HG03460 (cell line): ENCODE results near the gene TXNRD2.
"Not testable (repeated sequence)": the region's sequence is repeated elsewhere in the genome, so short reads cannot be mapped to it uniquely, and the experiment has no call there.

Experiments used
- ATAC-seq: cut with Tn5 transposase; IDR thresholded peaks from one replicate; pipeline ENCODE4 v1.9.1; 2021; ENCODE audit not compliant: unreplicated experiment

The TXNRD2 gene

GRCh38 chr22:19890502-19891316 lies 50.9 kb downstream of the TXNRD2 start:
- ATAC-seq, result no peak

GRCh38 chr22:19889951-19890350 lies 51.7 kb downstream of the TXNRD2 start:
- no peak for ATAC-seq

- ATAC-seq, result no peak
Measured at GRCh38 chr22:19888131-19888746, 53.4 kb downstream of the TXNRD2 start.

- ATAC-seq, result no peak
Measured at GRCh38 chr22:19887256-19887985, 54.2 kb downstream of the TXNRD2 start.

GRCh38 chr22:19886605-19887255 lies 54.9 kb downstream of the TXNRD2 start:
- ATAC-seq, result no peak

- no peak for ATAC-seq
Measured at GRCh38 chr22:19885841-19886592, 55.6 kb downstream of the TXNRD2 start.

- no peak for ATAC-seq
Measured at GRCh38 chr22:19884954-19885751, 56.5 kb downstream of the TXNRD2 start.

DNA sequence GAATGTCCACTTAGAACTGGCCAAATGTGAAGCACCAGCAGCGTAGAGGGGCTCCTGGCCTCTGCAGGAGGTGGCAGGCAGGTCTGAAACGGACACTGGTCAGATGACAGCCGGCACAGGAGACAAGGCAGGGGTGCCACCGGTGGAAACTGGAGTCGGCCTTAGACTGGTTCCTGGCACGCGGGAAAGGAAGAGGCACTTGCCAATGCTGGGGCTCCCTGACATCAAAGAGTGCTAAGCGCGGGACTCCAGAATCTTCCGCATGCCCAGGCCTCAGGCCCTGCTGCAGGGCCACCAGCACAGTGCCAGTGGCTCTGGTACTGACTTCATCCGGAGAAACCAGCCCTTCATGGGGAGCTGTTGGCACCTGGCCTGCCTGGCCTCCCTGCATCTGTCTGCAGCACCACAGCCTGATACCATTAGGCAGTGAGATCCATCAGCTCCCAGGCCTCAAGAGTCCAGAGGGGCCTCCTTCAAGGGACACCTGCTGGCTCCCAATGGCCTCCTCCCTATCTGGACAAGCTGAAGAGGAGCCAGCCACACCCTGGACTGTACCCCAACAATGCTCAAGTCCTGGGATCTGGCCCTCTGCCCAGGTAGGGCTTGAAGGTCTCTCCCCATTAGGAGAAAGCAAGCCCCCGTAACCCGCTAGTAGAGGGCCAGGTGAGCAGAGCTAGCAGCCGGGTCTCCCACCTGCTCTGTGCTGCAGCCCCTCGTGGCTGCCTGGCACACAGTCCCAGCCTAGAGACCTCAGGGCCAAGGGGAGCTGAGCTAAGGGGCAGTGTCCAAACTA lies 57.3 kb downstream of the TXNRD2 start:
- ATAC-seq, result no peak

GRCh38 chr22:19883446-19883845 lies 58.2 kb downstream of the TXNRD2 start:
- ATAC-seq, result not testable (repeated sequence)

DNA sequence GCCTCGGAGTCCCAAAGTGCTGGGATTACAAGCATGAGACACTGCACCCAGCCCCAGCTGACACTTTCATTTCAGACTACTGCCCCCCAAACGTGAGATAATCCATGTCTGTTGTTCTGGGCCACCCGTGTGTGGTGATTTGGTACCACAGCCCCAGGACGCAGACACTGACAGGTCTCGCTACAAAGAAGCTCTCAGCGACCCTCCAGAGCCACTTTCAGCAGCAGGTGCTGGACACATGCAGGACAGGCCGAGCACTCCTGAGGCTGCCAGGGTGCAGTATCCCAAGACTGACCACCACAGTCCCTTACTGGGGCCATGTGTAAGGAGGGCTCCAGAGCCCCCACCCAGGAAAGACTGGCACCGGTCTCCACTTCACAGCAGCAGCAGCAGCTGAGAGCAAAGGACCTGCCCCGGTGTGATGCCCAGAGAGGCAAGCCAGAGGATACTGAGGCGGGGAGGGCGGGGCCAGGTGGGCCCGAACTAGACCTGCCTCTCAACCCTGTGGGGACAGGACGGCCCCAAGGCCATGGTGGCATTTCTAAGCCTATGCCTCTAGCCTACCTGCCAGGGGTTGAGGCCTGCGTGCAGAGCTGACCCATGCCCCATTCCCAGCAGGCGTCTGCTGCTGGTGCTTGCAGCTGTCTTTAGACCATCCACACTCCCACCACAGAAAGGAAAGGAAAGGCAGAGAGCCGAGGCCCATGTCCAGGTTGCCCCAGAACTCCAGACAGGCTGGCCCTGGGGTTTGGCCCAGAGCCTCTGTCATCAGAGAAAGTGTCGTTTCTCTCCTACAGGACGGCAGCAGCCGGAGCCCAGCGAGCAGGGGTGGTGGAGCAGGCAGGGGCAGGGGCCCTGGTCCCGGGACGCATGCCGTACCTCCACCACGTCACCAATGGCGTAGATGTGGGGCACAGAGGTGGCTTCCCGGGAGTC lies 58.9 kb downstream of the TXNRD2 start:
- no peak for ATAC-seq

DNA sequence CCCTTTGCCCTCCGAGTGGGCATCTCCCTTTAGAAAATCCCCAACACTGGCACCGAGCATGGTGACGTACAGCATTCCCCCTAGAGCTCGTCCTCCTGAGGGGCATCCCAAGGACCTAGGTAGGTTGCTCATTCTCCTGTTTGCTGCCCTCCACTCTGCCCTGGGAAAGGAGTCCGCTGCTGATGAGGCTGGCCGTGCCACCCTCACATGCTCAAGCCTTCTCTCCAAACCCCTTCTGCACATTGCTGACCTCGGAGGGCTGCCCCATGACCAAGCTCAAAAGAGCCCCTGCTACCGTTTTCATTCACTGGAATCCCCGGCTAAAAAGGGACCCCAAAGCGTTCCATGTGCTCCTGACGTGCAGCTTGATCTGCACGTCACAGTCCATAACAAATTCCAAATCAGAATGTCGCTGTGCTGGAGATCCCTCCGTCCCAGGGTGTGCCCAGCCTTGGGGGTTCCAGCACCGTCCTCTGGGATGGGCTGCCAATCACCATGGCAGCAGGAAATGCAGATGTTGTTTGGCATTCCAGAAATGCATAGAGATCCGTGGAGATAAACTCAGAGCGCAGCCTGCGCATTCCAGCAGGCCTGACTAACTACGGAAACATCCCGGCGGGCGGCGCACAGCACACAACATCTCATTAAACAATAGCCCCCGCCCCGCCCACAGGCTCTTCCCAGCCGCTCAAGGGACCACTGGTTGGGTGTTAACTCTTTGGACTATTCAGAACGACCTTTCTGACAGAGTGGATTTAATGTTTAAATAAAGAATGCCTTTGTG lies 60.6 kb downstream of the TXNRD2 start:
- ATAC-seq, result no peak

DNA sequence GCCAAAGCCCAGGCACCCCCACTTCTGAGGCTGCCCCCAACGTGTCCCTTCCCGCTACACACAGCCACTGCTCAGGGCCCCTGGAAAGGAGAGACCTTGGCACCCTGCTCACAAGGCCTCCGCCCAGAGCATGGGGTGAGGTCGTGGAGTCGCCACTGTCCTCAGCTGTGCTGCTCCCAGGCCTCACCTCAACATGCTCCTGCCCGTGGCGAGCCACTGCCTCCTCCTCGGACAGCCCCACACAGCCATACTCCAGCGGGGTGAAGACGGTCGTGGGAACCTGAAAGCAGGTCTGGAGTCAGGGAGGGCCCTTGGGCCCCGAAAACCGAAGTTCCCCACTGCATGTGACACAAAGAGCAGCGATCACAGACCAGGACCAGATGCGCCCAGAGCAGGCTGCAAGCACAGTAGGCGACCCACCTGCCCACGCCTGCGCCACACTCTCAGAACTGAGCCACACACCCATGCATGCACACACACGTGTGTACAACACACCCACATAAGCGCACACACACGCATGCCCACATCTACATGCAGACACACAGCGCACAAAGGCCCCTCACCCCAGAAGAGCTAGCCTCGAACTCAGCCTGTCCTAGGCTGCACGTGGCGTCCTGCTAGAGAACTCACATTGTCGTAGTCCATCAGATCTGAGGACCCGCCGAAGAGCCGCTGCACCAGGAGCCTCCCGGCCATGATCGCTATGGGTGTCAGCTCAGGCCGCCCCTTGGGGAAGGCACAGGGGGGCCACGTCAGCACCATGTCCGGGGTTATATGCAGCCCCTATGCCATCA lies 61.4 kb downstream of the TXNRD2 start:
- no peak for ATAC-seq

DNA sequence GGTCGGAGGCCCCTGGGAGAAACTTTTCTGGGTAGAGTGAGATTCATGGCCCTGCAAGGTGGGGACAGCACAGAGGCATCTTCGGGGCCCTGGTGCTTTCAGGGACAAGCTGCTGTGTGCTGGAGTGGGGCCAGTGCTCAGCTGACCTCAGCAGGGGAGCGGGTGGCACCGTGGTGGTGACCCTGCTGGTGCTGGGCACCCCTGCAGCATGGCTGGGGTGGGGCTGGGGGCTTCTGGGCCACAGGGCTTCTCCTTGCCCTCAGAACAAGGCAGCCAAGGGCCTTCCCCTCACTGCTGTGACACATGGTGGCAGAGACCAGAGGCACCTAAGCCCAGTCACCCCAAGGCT lies 62.0 kb downstream of the TXNRD2 start:
- ATAC-seq, result no peak

- ATAC-seq, result no peak
Measured at GRCh38 chr22:19879246-19879570, 62.4 kb downstream of the TXNRD2 start.

DNA sequence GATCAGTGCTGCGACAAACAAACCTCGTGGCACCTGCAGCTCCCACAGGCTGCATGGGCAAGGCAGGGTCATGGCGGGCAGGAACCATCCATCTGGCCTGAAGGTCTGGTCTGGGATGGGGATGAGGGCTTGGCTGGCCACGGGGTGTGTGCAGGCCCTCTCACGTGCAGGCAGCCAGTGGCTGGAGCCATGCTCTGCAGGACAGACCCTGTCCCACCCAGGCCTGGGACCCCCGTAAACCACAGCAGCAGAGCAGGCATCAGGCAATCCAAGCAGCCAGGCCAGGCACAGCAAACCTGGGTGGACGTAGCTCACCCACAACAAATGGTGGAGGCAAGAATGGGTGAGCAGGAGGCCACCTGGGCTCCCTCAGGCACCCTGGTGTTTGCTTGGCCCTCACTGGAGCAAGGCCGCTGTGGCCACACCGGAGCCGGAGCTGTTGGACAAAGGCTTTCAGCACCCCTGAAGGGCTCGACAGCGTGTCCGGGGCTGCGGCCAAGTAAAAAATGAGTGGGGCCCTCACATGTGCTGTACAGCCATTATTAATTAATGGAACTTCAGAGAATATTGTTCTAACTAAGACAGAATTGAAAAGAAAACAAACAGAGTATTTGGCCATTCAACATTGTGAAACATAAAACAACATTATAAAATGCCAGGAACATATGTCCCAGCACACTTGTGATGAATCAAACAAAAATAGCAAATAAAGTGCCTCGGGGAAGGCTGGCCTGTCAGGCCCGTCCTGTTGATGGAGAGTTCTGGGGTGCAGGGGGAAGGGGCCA lies 63.0 kb downstream of the TXNRD2 start:
- no peak for ATAC-seq
